GM18507 (cell line): Measurements from ENCODE around the gene ITPKB.

Experiments used
- DNase-seq: peaks from one replicate; pipeline ENCODE4 v3.0.0; 2011; ENCODE audit warnings: low read depth; ENCODE audit not compliant: insufficient read length; ENCODE audit errors: extremely low spot score
- FAIRE-seq: peaks from 2 replicates; lab custom pipeline; 2011; peaks lifted over from hg19 to GRCh38; lab: Jason Lieb, UNC

ITPKB gene

DNA sequence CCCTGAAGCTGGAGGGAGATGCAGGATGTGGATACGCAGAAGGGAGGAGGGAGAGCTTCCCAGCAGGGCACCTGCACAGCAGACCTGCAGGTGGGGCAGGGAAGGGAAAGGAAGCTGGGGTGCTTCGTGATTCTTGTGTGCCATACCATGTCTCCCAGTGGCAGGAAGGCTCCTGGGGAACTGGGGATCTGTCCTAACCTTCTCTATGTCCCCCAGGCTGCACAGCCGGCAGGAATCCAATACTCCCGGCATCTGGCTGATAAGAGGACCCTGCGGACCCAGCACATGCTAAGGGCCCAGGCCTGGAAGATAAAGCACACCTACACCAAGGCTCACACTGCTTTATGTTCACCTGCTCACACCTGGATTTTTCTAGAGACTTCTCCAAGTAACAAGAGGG lies 79.4 kb downstream of the ITPKB start:
- DNase-seq (no peak), FAIRE-seq (no peak)

DNA sequence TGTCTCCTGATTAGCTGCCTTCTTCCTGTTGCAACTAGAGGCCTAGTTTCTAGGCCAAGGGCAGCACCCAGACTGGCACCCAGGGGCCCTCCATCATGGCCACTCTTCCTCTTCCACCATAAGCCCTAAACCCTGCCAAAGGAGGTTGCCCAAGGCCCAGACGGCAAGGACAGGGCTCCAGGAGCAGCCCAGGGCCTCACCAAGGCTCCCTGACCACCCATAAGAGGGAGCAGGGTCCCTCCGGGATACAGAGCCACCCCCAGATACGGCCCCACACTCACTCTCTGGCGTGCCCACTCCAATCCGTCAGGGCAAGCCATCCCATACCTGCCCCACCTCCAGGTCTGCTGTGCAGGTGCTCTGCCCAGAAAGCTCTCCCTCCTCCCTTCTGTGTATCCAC lies 79.9 kb downstream of the ITPKB start:
- no peak for DNase-seq
- FAIRE-seq: no peak

DNA sequence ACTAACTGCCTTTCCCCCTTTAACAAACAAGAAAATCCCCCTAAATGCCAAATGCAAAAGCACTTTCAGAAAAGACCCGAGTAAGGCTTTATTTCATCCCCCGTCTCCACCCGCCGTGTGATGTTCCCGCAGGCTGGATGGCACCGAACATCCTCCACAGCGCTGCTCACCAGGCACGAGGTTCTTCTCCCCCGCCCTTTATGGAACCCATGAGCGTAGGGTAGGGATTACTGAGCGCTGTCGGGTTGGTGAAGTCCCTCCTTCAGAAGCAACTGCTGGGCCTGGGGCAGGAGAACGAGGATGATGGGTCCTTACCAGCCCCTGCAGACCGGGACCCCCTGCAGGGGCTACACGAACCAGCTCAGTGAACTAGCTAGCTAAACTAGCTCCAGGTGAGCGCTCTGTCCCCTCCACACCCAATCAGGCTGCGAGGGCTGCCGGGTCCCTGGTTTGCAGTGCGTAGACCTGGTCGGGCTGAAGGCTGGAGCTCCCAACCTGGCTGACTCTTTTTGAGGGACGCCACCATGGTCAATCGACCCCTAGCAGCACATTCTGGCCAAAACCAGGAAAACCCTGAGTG lies 80.4 kb downstream of the ITPKB start:
- no peak for DNase-seq
- FAIRE-seq: no peak

DNA sequence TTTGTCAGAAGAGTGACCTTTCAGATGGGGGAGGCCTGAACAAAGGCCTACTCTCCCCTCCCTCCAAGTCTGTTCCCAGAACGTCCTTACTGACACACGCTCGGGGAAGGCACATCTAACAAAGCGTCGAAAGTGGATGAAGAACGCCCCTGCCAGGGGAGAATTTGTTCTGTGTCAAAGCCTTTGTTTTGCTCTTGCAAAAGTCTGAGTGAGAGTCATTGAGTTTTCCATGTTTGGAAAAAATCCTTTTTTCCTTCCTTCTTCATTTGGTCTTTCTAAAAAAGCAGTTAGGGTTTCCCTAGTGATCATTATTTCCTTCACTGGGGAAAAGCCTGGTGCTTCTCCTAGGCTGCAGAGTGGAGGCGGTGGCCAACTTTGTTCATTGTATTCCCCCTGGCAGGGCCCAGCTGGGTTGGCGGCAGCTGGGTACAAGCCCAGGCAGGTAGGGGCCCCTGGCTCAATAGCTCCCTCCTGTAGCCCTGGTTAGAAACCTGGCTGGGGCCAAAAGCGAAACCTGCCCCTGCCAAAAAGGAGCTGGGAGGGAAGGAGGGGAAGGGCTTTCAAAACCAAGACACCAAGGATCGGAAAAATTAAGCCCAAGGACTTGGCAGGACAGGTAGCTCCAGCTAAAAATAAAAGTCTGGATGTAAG lies 81.1 kb downstream of the ITPKB start:
- FAIRE-seq (no peak), DNase-seq (no peak)

DNA sequence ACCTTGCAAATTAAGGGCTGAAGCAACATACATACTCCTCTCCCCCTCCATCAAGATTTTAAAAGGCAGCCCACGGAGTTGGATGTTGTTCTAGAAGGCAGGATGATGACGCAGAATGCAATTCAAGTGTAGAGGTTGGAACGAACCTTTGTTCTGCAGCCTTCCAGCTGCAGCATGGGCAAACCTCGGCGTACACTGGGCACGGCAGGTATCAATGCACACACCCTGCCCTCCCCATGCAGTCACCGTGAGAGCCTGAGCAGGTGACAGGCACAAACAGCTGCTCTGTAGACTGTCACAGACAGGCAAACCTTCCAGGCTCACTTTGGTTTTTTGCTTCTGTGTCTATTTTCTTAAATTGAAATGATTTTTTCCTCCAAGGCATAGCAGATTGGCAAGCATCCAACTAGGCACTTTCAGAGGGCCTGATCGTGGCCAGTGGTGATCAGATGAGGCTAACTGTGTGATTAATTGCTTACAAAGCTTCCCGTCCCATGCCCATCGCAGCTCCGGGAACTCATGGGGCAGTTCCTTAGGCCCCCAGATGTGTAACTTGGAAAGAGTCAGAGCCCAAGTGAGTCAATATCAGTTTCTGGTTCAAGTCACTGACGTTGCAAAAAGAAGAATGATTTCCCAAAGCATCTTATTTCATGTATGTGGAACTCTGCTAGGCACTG lies 82.3 kb downstream of the ITPKB start:
- no peak for FAIRE-seq
- no peak for DNase-seq

DNA sequence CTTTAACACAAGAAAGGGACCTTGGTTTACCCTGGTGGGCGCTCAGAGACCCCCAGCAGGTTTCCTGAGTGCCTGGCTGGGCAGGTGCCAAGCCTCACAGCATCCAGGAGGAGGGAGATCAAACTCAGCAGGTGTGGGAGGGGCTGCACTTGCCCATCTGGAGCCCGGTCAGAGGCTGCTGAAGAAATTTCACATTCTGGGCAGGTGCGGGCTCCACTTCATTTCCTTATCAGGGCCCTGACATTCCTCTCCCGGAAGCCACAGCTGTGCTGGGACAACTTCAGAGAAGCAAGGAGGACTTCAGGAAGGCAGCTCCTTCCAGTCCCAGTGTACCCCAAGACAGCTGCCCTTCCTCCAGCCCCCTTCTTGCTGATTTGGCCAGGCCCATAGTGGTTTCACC lies 82.9 kb downstream of the ITPKB start:
- no peak for FAIRE-seq
- DNase-seq: no peak

DNA sequence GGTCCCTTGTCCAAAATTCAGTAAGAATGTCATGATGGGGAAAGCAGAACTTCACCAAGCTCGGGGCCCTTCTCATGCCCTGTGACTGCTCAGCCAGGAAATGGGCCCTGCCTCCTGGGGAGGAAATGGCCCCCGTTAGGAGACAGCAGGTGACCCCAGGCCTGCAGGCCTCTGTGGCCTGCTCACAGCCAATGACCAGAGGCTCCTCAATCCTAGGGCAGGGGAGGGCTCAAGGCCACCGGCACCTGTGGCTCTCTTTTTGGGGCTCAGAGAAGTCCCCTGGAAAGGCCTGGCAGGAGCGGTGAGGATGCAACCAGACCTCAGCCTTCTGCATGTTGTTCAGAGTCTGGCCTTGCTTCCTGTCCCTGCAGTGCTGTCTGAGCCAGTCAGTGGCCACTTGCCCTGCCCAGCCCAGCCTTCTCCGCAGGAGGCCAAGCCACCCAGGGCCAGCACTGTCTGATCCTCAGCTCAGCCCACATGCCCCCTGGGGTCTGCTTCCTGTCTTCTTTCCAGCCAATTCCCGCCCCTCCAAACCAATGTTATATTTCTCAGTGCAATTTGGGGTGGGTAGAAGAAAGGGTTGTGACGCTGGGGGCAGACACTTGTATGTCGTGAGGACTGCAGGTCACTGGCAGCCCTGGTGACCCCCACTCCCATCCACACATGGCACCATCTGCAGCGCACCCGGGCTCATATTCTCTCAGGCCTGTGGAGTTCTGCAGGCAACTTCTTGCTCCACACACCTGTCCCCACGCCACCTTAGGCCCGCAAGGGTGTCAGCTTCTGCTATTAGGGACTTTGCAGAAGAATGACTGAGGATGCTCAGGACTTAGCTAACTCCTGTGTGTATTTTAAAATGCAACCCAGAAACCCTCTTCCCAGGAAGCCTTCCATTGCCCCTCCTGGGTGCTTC lies 83.6 kb downstream of the ITPKB start:
- DNase-seq: no peak
- FAIRE-seq: peak; percentile 5

DNA sequence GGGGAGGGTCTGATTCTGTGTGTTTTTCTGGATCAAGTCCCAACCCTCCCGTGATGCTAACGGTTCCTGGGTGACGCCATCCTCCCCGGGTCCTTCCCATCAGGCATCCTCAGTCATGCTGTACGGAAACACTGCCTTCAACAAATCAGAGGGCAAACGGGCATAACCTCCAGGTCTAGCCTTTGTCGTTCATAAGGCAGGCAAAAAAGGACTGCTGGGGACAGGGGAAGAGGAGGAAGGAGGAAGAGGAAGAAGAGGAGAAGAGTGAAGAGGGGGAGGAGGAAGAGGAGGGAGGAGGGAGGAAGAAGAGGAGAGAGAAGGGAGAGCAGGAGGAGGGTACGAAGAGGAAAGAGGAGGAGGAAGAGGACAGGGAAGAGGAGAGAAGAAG lies 84.4 kb downstream of the ITPKB start:
- DNase-seq (no peak), FAIRE-seq (peak; percentile 51)

DNA sequence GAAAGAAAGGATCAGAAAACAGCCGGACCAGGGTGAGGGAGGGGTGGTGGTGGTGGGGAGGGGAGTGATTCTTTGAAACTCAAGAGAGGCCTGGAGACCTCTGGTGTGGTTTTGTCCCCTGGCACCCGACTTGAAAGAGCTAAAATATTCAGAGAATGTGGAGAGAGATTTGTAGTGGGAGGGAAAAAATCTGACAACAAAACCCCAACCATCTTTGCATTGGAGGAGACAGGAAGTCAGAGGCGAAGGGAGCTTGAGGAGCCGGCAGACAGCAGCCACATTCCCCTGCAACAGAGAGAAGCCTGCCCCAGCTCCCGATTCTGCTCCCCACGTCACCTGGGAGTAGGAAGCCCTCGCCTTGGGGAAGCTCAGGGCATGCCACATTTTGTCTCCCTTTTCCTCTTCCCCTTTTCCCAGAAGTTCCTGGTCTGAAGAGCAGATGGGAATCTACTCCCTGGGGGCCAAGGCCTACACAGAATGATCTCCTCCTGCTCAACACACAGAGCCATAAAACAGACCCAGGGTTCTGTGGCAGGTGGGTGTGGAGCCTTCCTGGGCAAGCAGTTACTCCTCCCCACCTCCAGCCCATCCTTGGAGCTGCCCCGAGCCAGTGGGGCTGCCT lies 84.9 kb downstream of the ITPKB start:
- DNase-seq: no peak
- FAIRE-seq: no peak

DNA sequence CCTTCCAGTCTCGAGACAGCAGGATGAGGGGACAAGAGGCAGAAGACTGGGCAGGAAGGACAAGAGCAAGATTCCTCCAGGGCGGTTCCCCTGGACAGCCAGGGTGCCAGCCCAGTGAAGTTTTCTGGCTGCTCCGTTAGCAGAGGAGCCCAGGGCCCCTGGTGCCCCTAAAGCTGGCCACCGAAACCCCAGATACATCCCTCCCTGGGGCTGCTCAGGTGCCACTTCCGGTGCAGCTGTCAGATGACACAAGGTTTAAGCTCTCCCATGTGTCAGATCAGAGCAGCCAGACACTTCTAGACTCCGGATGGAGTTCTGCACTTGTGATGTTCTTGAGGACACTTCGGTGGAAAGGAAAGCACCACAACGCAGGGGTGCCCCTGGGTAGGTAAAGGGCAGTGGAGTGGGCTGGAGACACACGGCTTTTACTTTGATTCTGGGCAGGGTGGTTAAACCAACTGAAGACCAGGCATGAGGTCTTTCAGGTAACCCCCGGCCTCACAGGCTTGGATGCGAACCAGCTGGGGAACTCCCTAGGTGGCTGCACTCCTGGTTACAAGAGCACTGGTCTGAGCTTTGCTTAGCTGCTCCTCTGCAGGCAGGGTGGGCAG lies 85.7 kb downstream of the ITPKB start:
- peak; percentile 91 for FAIRE-seq

DNA sequence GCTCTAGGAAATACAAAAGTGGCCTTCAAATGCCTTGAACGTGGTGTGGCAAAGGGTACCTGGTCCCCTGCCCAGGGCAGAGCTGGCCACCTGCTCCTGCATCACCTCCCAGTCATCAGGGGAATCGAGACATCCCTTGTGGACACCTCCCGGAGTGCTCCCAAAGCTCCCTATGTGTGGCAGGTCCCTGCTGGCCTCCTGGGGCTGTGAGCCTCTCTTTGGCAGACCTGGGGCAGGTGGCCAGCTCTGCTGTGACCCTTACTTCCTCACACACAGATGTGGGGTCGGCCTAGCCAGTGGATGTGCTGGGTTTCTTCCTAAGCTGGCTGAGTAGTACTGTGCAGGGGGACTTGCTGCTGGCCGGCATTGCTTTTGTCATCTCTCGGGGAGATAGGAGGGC lies 86.5 kb downstream of the ITPKB start:
- DNase-seq (no peak), FAIRE-seq (no peak)

More for the DNA sequence above, 85.7 kb downstream of the ITPKB start:
- DNase-seq: no peak

DNA sequence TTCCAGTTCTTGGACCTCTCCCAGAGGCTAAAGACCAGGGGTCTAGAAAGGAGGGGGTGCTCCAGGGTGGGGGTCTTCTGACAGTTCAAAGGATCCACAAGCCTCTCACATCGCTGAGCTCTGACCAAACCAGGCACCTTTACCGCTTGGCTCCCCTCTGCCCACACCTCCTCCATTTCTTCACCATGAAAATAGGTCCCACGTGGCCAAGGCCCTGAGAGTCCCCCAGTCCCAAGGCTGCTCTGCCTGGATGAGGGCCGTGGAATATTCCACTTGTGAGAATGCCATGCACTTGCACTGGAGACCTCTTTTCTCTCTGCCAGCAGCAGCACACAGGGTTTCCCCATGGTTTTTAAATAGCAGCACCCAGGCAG lies 87.4 kb downstream of the ITPKB start:
- FAIRE-seq: no peak
- DNase-seq: no peak

DNA sequence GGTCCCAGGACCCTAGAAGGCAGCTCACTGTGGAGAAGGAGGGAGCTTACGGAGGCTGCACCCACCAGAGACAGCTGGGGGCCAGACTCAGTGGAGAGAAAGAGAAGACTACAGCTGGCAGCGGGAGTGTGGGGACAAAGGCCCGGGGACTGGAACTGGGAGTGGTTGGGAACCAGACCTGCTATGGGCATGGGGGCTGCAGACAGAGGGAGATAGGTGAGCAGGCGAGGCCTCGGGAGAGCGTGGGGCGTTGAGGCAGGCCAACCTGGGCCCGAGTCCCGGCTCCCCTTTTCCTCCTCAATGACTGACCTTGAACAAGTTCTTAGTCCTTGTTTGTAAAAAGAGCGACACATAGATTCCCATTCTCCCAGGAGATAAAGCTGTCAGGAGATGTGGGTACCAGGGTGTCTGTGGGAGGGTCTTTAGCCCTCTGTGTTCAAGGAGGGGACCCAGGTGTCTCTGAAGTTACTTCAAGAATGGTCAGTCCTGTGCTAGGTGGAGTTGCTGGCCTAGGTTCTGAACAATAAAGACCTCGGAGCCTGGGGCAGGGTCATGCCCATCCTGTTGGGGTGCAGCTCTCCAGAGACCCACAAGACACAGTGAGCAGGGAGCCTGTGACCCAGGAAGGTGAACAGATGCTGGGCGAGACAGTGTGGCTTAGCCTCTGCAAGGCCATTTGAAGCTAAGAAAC lies 87.9 kb downstream of the ITPKB start:
- DNase-seq (no peak), FAIRE-seq (no peak)

DNA sequence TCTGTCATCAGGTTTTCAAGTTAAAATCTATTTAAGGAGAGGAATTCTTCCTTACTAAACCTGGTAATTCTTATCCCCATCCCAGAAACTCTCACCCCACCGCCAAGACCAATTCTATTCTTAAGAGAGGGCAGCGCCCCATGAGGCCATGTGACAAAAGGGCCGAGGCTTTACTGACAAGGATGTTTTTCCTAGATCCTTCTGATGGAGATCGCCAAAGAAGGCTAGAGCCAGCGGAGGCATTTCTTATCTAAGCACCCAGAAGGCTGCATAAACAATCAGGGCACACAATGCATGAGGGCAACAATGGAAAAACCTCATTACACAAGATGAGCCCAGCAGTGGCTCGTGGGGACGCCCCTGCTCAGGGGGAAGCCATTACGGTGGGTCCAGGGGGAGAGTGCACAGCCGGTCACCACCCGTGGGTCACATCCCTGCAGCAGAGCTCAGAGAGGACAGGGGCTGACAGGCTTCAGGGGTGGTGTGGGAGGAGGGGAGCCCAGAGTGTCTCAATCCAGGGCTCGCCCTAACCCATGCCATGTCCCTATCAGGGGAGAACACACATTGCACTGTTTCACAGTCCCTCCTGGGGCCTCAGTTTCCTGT lies 88.7 kb downstream of the ITPKB start:
- DNase-seq (no peak), FAIRE-seq (no peak)

DNA sequence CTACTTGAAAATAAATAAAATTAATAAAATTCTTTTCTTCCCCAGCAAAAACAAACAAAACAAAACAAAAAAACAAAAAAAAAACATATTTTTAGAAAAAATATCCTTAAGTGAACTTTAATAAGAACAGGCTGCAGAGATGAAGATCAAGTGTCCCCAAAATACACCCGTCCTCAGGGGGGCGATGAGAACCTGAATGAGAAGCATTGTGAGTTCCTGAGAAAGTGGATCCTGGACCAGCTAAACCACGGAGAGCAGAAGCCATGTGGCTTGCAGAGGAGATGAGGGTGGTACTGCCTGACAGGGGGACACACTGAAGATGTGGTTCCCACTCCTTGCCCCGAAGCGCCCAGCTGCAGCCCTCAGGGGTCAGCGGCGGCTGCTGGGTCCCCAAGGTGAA lies 89.3 kb downstream of the ITPKB start:
- DNase-seq (no peak), FAIRE-seq (no peak)

DNA sequence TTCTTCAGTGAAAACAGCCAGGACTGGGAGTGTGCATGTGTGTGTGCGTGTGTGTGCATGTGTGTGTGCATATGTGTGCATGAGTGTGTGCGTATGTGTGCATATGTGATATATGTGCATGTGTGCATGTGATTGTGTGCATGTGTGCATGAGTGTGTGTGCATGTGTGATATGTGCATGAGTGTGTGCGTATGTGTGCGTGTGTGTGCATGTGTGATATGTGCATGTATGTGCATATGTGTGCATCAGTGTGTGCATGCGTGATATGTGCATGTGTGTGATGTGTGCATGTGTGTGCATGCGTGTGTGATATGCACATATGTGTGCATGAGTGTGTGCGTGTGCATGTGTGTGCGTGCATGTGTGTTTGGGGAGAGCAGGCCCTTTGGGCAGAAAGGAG lies 89.8 kb downstream of the ITPKB start:
- peak; percentile 15 for FAIRE-seq
- no peak for DNase-seq

DNA sequence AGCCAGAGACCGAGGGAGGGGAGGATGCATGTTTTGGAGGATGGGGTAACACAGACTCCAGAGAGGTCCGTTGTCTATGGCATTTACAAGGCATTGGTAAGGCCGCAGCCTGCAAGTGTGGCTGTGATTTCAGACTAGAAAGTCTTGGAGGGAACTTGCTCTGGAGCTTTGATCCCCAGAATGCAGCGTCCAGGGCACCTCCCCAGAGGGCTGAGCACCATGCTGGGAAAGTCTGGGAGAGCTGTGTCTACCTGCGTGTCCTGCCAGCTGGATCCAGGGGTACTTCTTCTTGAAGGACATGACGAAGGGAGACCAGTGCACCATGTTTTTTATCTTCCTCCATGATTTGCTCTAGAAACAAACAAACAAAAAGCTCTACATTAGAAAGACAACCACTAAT lies 90.7 kb downstream of the ITPKB start:
- no peak for DNase-seq
- FAIRE-seq: no peak

DNA sequence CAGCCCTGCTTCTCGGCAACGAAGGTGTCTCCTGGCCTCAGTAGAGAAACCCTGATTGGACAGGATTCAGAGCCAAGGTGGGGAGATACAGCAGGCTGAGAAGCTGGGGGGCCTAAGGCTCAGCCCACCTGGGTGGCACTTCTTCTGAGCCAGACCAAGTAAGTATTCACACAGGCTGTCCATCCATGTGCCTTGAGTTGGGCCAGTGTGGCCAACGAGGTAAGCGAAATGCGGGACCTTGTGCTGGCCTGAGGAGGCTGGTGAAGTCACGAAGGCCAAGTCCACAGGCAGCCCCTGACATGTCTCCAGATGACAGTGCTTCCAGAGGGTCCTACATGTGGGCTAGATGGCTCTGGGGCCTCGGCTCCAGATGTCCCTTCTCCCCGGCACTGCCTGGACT lies 91.4 kb downstream of the ITPKB start:
- no peak for FAIRE-seq
- no peak for DNase-seq
